Ascending aorta (tissue), 2 donors: Measurements from ENCODE around the gene SLC2A10. TPM values are rescaled to one million over a fixed set of nuclear protein-coding genes. Genes with fewer than 3 reads are reported as not detected.

Experiments used
- DNase-seq, 2 donors: peaks; one replicate each; pipeline ENCODE4 v3.0.0-alpha.2; 2019; ENCODE audit warnings: low spot score in 2 of 2
- H3K27ac ChIP-seq, 2 donors: fragments of 200-600 bp; sonication (generic); one replicate each; pipeline ENCODE4 v1.5.1; 2016 to 2017; ENCODE audit warnings: mild to moderate bottlenecking in 1 of 2
- H3K27me3 ChIP-seq: fragments of 200-600 bp; sonication (generic); one replicate; pipeline ENCODE4 v1.5.1; 2017
- H3K36me3 ChIP-seq, 2 donors: fragments of 200-600 bp; sonication (generic); one replicate each; pipeline ENCODE4 v1.5.1; 2016
- H3K4me1 ChIP-seq, 2 donors: fragments of 200-600 bp; sonication (generic); one replicate each; pipeline ENCODE4 v1.5.1; 2016 to 2017; ENCODE audit warnings: mild to moderate bottlenecking in 1 of 2
- H3K4me3 ChIP-seq, 2 donors: fragments of 200-600 bp; sonication (generic); one replicate each; pipeline ENCODE4 v1.5.1; 2016 to 2017; ENCODE audit warnings: mild to moderate bottlenecking in 1 of 2
- H3K9me3 ChIP-seq, 2 donors: fragments of 200-600 bp; sonication (generic); one replicate each; pipeline ENCODE4 v1.5.1; 2016
- CTCF ChIP-seq, 3 experiments: fragments of 200-600 bp in 2 of 3; fragments of 450-650 bp in 1 of 3; sonication (generic) in 2 of 3; IDR thresholded peaks; one replicate each; pipeline ENCODE4 v1.5.1; 2016 to 2019; ENCODE audit warnings: antibody characterized with exemption in 3 of 3, mild to moderate bottlenecking in 1 of 3, moderate library complexity in 1 of 3
- intact Hi-C: fragments of 100-400 bp; cut with DNase I; formaldehyde crosslinking; loops from one replicate; pipeline ENCODE4 v1.15.1; 2023
- total RNA-seq: library from RNA; depleted of rRNA; stranded (reverse); fragments of >200 nt; gene quantifications from one replicate; pipeline ENCODE4 v1.1.0, GENCODE V29; 2016

SLC2A10 gene
- total RNA-seq, 1 donor from 2014 or later, result 13.1 TPM

- Histone ChIP-seq H3K27ac (no peak overlapping the region), H3K9me3 (no peaks in the 10 kb centered on the region), H3K27me3 (no peaks in the 10 kb centered on the region), H3K36me3 (peaks cover 0 to 5% of the 10 kb centered on the region in 2 donors), H3K4me1 (peaks cover 0 to 4% of the 10 kb centered on the region in 2 donors), H3K4me3 (no peak overlapping the region)
- intact Hi-C loops, result no loop called here
- no peak for DNase-seq
- no peak for TF ChIP-seq CTCF (IDR thresholded peaks at IDR 0.05)
Measured at GRCh38 chr20:46715292-46715756, 5.9 kb downstream of the SLC2A10 start.

DNA sequence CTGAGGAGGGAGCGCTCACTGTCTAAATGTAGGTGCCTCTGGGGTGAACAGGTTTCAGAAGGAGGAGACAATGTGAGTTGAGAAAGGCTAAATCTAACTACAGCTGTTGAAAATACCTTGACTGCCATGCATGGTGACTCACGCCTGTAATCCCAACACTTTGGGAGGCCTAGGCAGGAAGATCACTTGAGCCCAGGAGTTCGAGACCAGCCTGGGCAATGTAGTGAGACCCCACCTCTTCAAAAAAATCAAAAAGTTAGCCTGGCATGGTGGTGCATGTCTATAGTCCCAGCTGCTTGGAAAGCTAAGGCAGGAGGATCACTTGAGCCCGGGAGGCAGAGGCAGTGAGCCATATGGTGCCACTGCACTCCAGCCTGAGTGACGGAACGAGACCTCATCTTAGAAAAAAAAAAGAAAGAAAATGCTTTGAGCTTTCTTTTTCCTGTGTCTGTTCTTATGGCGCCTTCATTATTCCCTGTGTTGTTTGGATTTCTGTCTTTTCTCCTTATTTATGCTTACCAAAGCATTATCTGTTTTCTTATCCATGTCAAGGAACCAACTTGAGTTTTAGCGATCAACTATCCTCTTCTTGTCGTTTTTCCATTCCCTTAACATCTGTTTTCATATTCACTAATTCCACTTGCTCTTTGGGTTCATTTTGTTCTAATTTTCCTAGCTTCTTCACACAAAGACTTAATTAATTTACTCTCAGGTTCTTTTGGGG lies 8.5 kb downstream of the SLC2A10 start:
- no peak for DNase-seq
- Histone ChIP-seq H3K27me3 (no peaks in the 10 kb centered on the region), H3K27ac (no peak overlapping the region), H3K4me3 (no peak overlapping the region), H3K9me3 (peaks cover 3 to 7% of the 10 kb centered on the region in 2 donors), H3K36me3 (peaks cover 0 to 5% of the 10 kb centered on the region in 2 donors), H3K4me1 (no peaks in the 10 kb centered on the region)
- no peak for TF ChIP-seq CTCF (IDR thresholded peaks at IDR 0.05)
- intact Hi-C loops, result no loop called here

GRCh38 chr20:46720019-46720418 lies 10.6 kb downstream of the SLC2A10 start:
- Histone ChIP-seq H3K9me3 (peaks cover 3 to 7% of the 10 kb centered on the region in 2 donors), H3K27ac (no peak overlapping the region), H3K27me3 (no peaks in the 10 kb centered on the region), H3K4me1 (no peaks in the 10 kb centered on the region), H3K4me3 (no peak overlapping the region), H3K36me3 (peaks cover 0 to 5% of the 10 kb centered on the region in 2 donors)
- TF ChIP-seq CTCF (IDR thresholded peaks at IDR 0.05), result no peak
- intact Hi-C loops, result no loop called here
- DNase-seq, result no peak

- peaks cover 3 to 7% of the 10 kb centered on the region in 2 donors for H3K9me3 ChIP-seq
- no peak for DNase-seq
- H3K27me3 ChIP-seq, result no peaks in the 10 kb centered on the region
- peaks cover 4 to 12% of the 10 kb centered on the region in 2 donors for H3K36me3 ChIP-seq
- H3K4me1 ChIP-seq, result no peaks in the 10 kb centered on the region
- TF ChIP-seq CTCF (IDR thresholded peaks at IDR 0.05), result no peak
- intact Hi-C loops, result no loop called here
- H3K4me3 ChIP-seq, result no peak overlapping the region
- no peak overlapping the region for H3K27ac ChIP-seq
Measured at GRCh38 chr20:46720776-46721425, 11.5 kb downstream of the SLC2A10 start.

- H3K9me3 ChIP-seq, result peaks cover 3 to 7% of the 10 kb centered on the region in 2 donors
- H3K27me3 ChIP-seq, result no peaks in the 10 kb centered on the region
- DNase-seq, result no peak
- no peak overlapping the region for H3K27ac ChIP-seq
- no peaks in the 10 kb centered on the region for H3K4me1 ChIP-seq
- intact Hi-C loops, result no loop called here
- H3K4me3 ChIP-seq, result no peak overlapping the region
- TF ChIP-seq CTCF (IDR thresholded peaks at IDR 0.05), result no peak
- peaks cover 8 to 18% of the 10 kb centered on the region in 2 donors for H3K36me3 ChIP-seq
Measured at GRCh38 chr20:46721476-46721875, 12.0 kb downstream of the SLC2A10 start.
